C4-2B (cell line): ENCODE data around the gene GPR37L1.

Source experiments
- ZFX ChIP-seq: fragments of 450-650 bp; IDR thresholded peaks from 2 replicates; pipeline ENCODE4 v1.6.1; 2017
- TF ChIP-seq, protein P1 (sequence below): fragments of 450-650 bp; conservative IDR thresholded peaks from 2 replicates; pipeline ENCODE4 v1.5.1; 2017; ENCODE audit warnings: mild to moderate bottlenecking

DNA sequence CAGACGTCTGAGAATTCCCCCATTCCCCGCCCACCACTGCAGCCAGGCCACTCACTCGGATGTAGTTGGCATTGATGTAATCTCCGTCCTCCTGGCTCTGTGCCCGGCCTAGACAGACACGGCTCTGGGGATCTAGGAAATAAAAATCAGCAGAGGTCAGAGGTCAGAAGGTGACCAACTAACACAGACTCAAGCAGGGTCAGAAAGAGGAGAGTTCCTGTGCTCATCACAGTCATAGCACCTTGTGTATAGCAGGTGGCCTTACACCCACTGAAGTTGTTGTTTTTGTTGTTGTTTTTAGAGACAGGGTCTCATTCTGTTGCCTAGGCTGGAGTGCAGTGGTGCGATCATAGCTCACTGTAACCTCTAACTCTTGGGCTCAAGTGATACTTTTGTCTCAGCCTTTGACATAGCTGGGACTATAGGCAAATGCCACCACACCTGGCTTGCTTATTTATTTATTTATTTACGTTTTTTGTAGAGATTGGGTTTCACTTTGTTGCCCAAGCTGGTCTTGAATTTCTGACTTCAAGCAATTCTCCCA, 32.8 kb downstream of the GPR37L1 start:
- TF ChIP-seq, protein P1, sequence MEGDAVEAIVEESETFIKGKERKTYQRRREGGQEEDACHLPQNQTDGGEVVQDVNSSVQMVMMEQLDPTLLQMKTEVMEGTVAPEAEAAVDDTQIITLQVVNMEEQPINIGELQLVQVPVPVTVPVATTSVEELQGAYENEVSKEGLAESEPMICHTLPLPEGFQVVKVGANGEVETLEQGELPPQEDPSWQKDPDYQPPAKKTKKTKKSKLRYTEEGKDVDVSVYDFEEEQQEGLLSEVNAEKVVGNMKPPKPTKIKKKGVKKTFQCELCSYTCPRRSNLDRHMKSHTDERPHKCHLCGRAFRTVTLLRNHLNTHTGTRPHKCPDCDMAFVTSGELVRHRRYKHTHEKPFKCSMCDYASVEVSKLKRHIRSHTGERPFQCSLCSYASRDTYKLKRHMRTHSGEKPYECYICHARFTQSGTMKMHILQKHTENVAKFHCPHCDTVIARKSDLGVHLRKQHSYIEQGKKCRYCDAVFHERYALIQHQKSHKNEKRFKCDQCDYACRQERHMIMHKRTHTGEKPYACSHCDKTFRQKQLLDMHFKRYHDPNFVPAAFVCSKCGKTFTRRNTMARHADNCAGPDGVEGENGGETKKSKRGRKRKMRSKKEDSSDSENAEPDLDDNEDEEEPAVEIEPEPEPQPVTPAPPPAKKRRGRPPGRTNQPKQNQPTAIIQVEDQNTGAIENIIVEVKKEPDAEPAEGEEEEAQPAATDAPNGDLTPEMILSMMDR = no peak
- no peak for TF ChIP-seq ZFX
